Body of pancreas (tissue), 4 donors: ENCODE results near the gene SCRN3. TPM values are rescaled to one million over a fixed set of nuclear protein-coding genes. Genes with fewer than 3 reads are reported as not detected.
"Not testable (repeated sequence)": the region's sequence is repeated elsewhere in the genome, so short reads cannot be mapped to it uniquely, and the experiment has no call there.

Experiments used
- ATAC-seq: fragments of 150-250 bp; one replicate; pipeline ENCODE4 v1.9.1; 2016
- DNase-seq, 4 donors: peaks; one replicate each; pipeline ENCODE4 v3.0.0-alpha.2; 2019
- H3K27ac ChIP-seq, 4 donors: fragments of 200-600 bp; sonication (generic); 1 replicate in 3 of 4; 2 replicates in 1 of 4; pipeline versions ENCODE4 v1.5.1 to v1.6.1; 2016 to 2019; ENCODE audit warnings: mild to moderate bottlenecking in 1 of 4, mixed read lengths in 1 of 4, moderate library complexity in 1 of 4
- H3K27me3 ChIP-seq, 2 donors: fragments of 200-600 bp; sonication (generic); one replicate each; pipeline ENCODE4 v1.6.0; 2016; ENCODE audit warnings: mild to moderate bottlenecking in 1 of 2
- H3K36me3 ChIP-seq, 2 donors: fragments of 200-600 bp; sonication (generic); replicated peaks in 1 of 2; 2 replicates each; pipeline ENCODE4 v1.5.1; 2016; ENCODE audit warnings: low read depth in 2 of 2; ENCODE audit not compliant: insufficient read depth in 1 of 2
- H3K4me1 ChIP-seq: fragments of 200-600 bp; sonication (generic); one replicate; pipeline ENCODE4 v1.6.0; 2016
- H3K4me3 ChIP-seq, 2 donors: fragments of 200-600 bp; sonication (generic); 1 replicate in 1 of 2; 2 replicates in 1 of 2; pipeline ENCODE4 v1.5.1; 2016 to 2019
- H3K9me3 ChIP-seq, 3 donors: fragments of 200-600 bp; sonication (generic); 1 replicate in 2 of 3; 2 replicates in 1 of 3; pipeline ENCODE4 v1.5.1; 2016
- POLR2A ChIP-seq, 3 donors: fragments of 450-650 bp; IDR thresholded peaks; one replicate each; pipeline ENCODE4 v1.6.1; 2016; ENCODE audit warnings: antibody characterized with exemption in 3 of 3, mild to moderate bottlenecking in 2 of 3
- WGBS, 2 donors: methylation state at CpG; one replicate each; pipeline ENCODE4 v1.1.5; 2017; 5-methylcytosine and 5-hydroxymethylcytosine counted together
- intact Hi-C: fragments of 100-400 bp; cut with DNase I; formaldehyde crosslinking; loops from one replicate; pipeline ENCODE4 v1.15.1; 2023
- total RNA-seq, 2 donors: library from RNA; depleted of rRNA; stranded (reverse); fragments of >200 nt; gene quantifications; one replicate each; pipeline ENCODE4 v1.1.0, GENCODE V29; 2016
- TF ChIP-seq, protein P1 (sequence below), 7 experiments: fragments of 450-650 bp in 4 of 7; fragments of 200-600 bp in 3 of 7; sonication (generic) in 3 of 7; IDR thresholded peaks; one replicate each; pipeline ENCODE4 v1.5.1; 2016 to 2019; ENCODE audit warnings: antibody characterized with exemption in 7 of 7

SCRN3 gene
- total RNA-seq, 2 donors from 2014 or later, result 18.7 to 19.8 TPM

DNA sequence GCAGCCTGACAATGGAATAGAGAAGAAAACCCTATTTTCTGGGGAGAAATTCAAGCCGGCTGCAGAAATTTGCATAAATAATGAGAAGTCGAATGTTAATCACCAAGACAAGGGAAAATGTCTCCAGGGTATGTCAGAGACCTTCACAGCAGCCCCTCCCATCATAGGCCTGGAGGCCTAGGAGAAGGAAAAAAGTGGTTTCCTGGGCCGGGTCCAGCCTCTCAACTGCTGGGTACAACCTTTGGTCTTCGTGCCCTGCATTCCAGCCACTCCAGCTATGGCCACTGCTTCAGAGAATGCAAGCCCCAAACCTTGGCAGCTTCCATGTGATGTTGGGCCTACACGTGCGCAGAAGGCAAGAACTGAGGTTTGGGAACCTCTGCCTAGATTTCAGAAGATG is 6.0 kb upstream of the SCRN3 start:
- ATAC-seq (no peak), DNase-seq (no peak)
- Histone ChIP-seq H3K27me3 (no peaks in the 10 kb centered on the region), H3K27ac (no peak overlapping the region), H3K4me1 (peaks cover 18% of the 10 kb centered on the region), H3K9me3 (no peaks in the 10 kb centered on the region), H3K36me3 (peaks cover 14 to 15% of the 10 kb centered on the region in 2 donors), H3K4me3 (no peak overlapping the region)
- no peak for TF ChIP-seq POLR2A (IDR thresholded peaks at IDR 0.05)
- TF ChIP-seq, protein P1, sequence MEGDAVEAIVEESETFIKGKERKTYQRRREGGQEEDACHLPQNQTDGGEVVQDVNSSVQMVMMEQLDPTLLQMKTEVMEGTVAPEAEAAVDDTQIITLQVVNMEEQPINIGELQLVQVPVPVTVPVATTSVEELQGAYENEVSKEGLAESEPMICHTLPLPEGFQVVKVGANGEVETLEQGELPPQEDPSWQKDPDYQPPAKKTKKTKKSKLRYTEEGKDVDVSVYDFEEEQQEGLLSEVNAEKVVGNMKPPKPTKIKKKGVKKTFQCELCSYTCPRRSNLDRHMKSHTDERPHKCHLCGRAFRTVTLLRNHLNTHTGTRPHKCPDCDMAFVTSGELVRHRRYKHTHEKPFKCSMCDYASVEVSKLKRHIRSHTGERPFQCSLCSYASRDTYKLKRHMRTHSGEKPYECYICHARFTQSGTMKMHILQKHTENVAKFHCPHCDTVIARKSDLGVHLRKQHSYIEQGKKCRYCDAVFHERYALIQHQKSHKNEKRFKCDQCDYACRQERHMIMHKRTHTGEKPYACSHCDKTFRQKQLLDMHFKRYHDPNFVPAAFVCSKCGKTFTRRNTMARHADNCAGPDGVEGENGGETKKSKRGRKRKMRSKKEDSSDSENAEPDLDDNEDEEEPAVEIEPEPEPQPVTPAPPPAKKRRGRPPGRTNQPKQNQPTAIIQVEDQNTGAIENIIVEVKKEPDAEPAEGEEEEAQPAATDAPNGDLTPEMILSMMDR (IDR thresholded peaks at IDR 0.05), result no peak
- 88 to 90% methylated on average over 6 of the region's 6 CpGs for WGBS, 2 donors
- intact Hi-C loops, result no loop called here

DNA sequence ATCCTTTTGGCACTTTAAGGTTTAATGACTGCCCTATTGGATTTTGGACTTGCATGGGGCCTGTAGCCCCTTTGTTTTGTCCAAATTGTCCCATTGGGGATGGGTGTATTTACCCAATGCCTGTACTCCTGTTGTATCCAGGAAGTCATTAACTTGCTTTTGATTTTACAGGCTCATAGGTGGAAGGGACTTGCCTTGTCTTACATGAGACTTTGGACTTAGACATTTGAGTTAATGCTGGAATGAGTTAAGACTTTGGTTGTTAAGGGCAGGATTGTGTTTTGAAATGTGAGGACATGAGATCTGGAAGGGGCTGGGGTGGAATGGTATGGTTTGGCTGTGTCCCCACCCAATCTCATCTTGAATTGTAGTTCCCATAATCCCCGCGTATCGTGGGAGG is 5.2 kb upstream of the SCRN3 start:
- H3K27me3 ChIP-seq, DNase-seq, H3K27ac ChIP-seq, intact Hi-C loops, ATAC-seq, H3K9me3 ChIP-seq, H3K4me3 ChIP-seq: not testable (repeated sequence)
- H3K36me3 ChIP-seq, result peaks cover 14% of the 10 kb centered on the region in 2 donors
- H3K4me1 ChIP-seq, result peaks cover 18% of the 10 kb centered on the region
- WGBS, 2 donors, result 98 to 100% methylated on average over 3 of the region's 3 CpGs

DNA sequence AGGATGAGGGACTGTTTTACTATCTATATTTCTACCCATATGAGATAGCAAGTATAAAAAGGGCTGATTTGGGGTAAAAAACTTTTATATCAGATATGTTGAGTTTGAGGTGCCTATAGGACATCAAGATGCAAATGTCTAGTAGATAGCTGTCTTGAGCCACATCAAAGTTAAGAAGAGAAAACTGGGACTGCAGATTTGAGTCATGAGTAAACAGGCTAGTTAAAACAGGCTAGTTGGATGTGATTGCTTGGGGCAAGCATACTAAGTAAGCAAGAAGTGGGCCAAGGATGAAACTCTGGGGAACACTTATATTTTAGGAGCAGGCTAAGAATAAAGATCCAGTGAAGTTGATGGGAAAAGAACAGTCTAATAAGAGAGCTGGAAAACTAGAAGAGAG is 2.8 kb upstream of the SCRN3 start:
- no peaks in the 10 kb centered on the region for H3K36me3 ChIP-seq
- intact Hi-C loops, result no loop called here

DNA sequence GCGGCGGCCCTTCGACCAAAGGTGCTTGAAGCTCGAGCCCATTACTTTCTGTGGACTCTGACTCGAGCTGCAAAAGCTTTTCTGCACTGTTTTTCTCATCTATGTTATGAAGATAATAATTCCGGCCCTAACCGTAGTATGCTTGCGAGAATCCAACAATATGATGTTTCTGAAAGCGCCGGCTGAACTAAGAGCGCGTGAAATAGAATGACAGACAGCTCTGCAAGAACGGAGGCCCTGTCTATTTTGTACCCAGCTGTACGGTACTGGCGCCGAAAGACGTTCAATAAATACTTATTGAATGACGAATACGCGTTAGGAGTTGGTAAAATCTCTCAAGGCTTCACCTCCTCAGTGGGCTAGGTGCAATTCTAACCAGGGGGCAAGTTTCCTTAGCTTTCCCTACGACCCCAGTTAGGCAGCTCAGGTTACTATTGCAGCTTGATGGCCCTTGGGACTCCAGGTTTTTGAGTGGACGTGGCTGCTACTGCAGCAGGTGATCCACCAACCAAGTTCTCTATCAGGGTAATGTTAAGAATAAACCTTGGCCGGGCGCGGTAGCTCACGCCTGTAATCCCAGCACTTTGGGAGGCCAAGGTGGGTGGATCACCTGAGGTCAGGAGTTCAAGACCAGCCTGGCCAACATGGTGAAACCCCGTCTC is 570 bp downstream of the SCRN3 start:
- Histone ChIP-seq H3K36me3 (no peaks in the 10 kb centered on the region), H3K27ac (peak overlapping the region; percentile 66 to 91 (median 86)), H3K9me3 (no peaks in the 10 kb centered on the region), H3K4me3 (peak overlapping the region; percentile 56 to 89), H3K27me3 (no peaks in the 10 kb centered on the region), H3K4me1 (peaks cover 28% of the 10 kb centered on the region)
- intact Hi-C loops, result no loop called here
- WGBS, 2 donors, result 4% methylated on average over 22 to 27 of the region's 27 CpGs
- DNase-seq (peak in 3 of 4 donors; percentile 33 to 39 (median 35)), ATAC-seq (peak; percentile 60)
- TF ChIP-seq, protein P1 (IDR thresholded peaks at IDR 0.05), result no peak
- peak in 2 of 3 donors; percentile 3 to 11 for TF ChIP-seq POLR2A (IDR thresholded peaks at IDR 0.05)

More for the DNA sequence above, 2.8 kb upstream of the SCRN3 start:
- H3K27ac ChIP-seq, result no peak overlapping the region
- peaks cover 28% of the 10 kb centered on the region for H3K4me1 ChIP-seq
- TF ChIP-seq, protein P1 (IDR thresholded peaks at IDR 0.05), result no peak
- no peak for TF ChIP-seq POLR2A (IDR thresholded peaks at IDR 0.05)
- H3K4me3 ChIP-seq, result no peak overlapping the region
- no peaks in the 10 kb centered on the region for H3K27me3 ChIP-seq
- ATAC-seq, result no peak
- no peaks in the 10 kb centered on the region for H3K9me3 ChIP-seq
- DNase-seq, result no peak

DNA sequence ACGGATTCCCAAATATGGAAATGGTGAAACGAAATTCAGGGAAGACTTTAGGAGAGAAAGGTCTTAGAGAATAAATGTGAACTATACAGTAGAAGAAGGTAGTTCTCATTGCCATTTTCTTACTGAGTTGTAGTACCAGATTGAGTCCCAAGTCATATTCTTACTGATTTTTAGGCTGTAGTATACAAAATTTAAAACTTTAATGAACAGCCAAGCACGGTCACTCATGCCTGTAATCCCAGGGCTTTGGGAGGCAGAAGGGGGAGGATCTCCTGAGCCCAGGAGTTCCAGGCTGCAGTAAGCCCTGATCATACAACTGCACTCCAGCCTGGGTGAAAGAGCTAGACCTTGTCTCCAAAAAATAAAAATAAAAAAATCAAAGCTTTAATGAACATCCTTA is 2.2 kb downstream of the SCRN3 start:
- intact Hi-C loops, result no loop called here
- H3K36me3 ChIP-seq, result no peaks in the 10 kb centered on the region
- no peak overlapping the region for H3K4me3 ChIP-seq
- H3K27ac ChIP-seq, result no peak overlapping the region
- no peaks in the 10 kb centered on the region for H3K9me3 ChIP-seq
- no peak for TF ChIP-seq POLR2A (IDR thresholded peaks at IDR 0.05)
- DNase-seq (no peak), ATAC-seq (no peak)
- H3K4me1 ChIP-seq, result peaks cover 27% of the 10 kb centered on the region
- WGBS, 2 donors, result 77 to 80% methylated on average over 3 of the region's 3 CpGs
- H3K27me3 ChIP-seq, result no peaks in the 10 kb centered on the region

DNA sequence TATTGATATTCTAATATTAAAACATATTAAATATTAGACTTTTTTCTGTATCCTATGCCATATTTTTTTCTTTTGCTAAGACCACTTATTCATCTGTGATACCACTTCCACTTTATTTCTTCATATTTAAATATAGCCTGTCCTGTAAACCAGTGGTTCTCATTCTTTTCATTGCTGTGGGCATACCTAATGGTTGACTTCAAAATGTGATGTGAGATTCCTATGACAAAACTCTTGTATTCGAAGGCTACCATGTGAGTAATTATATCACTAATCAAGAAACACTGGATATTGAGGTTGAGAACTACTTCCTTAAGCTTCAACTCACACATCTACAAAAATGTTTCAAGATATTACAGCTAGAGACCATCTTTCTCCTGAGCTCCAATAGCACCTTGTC is 3.6 kb downstream of the SCRN3 start:
- Histone ChIP-seq H3K4me1 (peaks cover 13% of the 10 kb centered on the region), H3K27ac (no peak overlapping the region), H3K9me3 (no peaks in the 10 kb centered on the region), H3K4me3 (no peak overlapping the region), H3K27me3 (no peaks in the 10 kb centered on the region), H3K36me3 (no peaks in the 10 kb centered on the region)
- 81 to 83% methylated on average over 1 of the region's 1 CpG for WGBS, 2 donors
- intact Hi-C loops, result no loop called here
- ATAC-seq, result no peak
- TF ChIP-seq, protein P1 (IDR thresholded peaks at IDR 0.05), result no peak
- no peak for TF ChIP-seq POLR2A (IDR thresholded peaks at IDR 0.05)
- no peak for DNase-seq
